Effector memory CD8-positive, alpha-beta T cell (primary cell): Measurements from ENCODE around the gene PRH2.

ENCODE experiments used
- ATAC-seq: fragments of 150-1000 bp; cut with Tn5 transposase; replicated peaks from 2 replicates; pipeline ENCODE4 v1.10.0; 2021; ENCODE audit warnings: mild to moderate bottlenecking, moderate library complexity
- DNase-seq, 3 experiments: peaks; one replicate each; pipeline ENCODE4 v3.0.0; 2021
- H3K27ac Mint-ChIP-seq, 2 donors: one replicate each; pipeline ENCODE4 v1.8.0; 2022; ENCODE audit warnings: mild to moderate bottlenecking in 2 of 2, mixed read lengths in 2 of 2, moderate library complexity in 2 of 2
- H3K27me3 Mint-ChIP-seq, 2 donors: one replicate each; pipeline ENCODE4 v1.8.0; 2022; ENCODE audit warnings: mixed read lengths in 2 of 2
- H3K36me3 Mint-ChIP-seq: one replicate; pipeline ENCODE4 v1.8.0; 2022; ENCODE audit warnings: mild to moderate bottlenecking, moderate library complexity, mixed read lengths; ENCODE audit not compliant: insufficient read depth
- H3K4me1 Mint-ChIP-seq, 2 donors: one replicate each; pipeline ENCODE4 v1.8.0; 2022; ENCODE audit warnings: low read depth in 2 of 2, mixed read lengths in 2 of 2
- H3K4me3 Mint-ChIP-seq, 2 donors: one replicate each; pipeline ENCODE4 v1.8.0; 2022; ENCODE audit warnings: mild to moderate bottlenecking in 2 of 2, mixed read lengths in 2 of 2, moderate library complexity in 2 of 2
- H3K9me3 Mint-ChIP-seq, 2 donors: one replicate each; pipeline ENCODE4 v1.8.0; 2022; ENCODE audit warnings: mixed read lengths in 2 of 2

Gene PRH2

GRCh38 chr12:10939163-10939562 lies 10.1 kb downstream of the PRH2 start, which contains the start of gene TAS2R14:
Gene TAS2R14, minus strand, starts transcription at chr12:10939263. Its CDS starts 56 bp downstream, at chr12:10939207.
- Mint-ChIP-seq H3K27me3 (no peaks in the 10 kb centered on the region), H3K4me3 (no peak within 1 kb of the TSS), H3K9me3 (no peaks in the 10 kb centered on the region), H3K4me1 (no peaks in the 10 kb centered on the region), H3K36me3 (no peaks in the 10 kb centered on the region), H3K27ac (no peak within 1 kb of the TSS)
- DNase-seq: no peak
- no peak for ATAC-seq

DNA sequence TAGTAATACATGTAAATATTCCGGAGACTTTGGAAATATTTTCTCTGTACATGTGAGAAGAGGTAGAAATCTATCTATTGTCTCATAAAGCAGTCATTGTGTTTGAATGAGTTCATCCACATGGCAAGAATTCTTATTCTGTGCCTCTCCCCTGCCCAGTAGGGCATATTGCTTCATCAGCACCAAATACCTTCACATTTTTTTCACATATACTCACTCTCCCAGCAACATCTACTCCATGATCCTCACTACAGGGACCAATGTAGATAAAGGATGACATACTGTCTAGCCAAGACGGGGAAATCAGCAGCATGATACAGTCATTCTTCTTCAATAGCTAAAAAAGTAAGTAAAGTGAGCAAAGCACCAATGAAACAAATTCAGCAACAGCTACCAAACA lies 11.4 kb downstream of the PRH2 start:
- H3K36me3 Mint-ChIP-seq: no peaks in the 10 kb centered on the region
- DNase-seq (no peak), ATAC-seq (no peak)
- H3K4me1 Mint-ChIP-seq: no peaks in the 10 kb centered on the region
- no peaks in the 10 kb centered on the region for H3K27me3 Mint-ChIP-seq
- H3K27ac Mint-ChIP-seq: no peak overlapping the region
- no peak overlapping the region for H3K4me3 Mint-ChIP-seq
- no peaks in the 10 kb centered on the region for H3K9me3 Mint-ChIP-seq

GRCh38 chr12:10941369-10941768 lies 12.3 kb downstream of the PRH2 start:
- ATAC-seq (no peak), DNase-seq (no peak)
- H3K36me3 Mint-ChIP-seq: no peaks in the 10 kb centered on the region
- H3K4me3 Mint-ChIP-seq: no peak overlapping the region
- H3K27me3 Mint-ChIP-seq: no peaks in the 10 kb centered on the region
- no peaks in the 10 kb centered on the region for H3K9me3 Mint-ChIP-seq
- no peaks in the 10 kb centered on the region for H3K4me1 Mint-ChIP-seq
- H3K27ac Mint-ChIP-seq: no peak overlapping the region

- no peaks in the 10 kb centered on the region for H3K9me3 Mint-ChIP-seq
- peak overlapping the region in 1 of 2 donors; percentile 36 for H3K27ac Mint-ChIP-seq
- no peak overlapping the region for H3K4me3 Mint-ChIP-seq
- H3K27me3 Mint-ChIP-seq: no peaks in the 10 kb centered on the region
- no peaks in the 10 kb centered on the region for H3K4me1 Mint-ChIP-seq
- DNase-seq: no peak
- no peaks in the 10 kb centered on the region for H3K36me3 Mint-ChIP-seq
- ATAC-seq: no peak
Observed at GRCh38 chr12:10941916-10942607, 13.0 kb downstream of the PRH2 start.

DNA sequence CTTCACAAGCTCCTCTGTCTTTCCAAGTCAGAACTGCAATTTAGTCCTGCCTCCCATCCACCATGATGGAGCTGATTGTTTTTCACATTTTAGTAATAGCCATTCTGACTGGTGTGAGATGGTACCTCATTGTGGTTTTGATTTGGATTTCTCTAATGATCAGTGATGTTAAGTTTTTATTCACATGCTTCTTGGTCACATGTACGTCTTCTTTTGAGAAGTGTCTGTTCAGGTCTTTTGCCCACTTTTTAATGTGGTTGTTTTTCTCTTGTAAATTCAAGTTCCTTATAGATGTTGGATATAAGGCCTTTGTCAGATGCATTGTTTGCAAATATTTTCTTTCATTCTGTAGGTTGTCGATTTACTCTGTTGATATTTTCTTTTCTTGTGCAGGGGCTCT lies 14.1 kb downstream of the PRH2 start:
- no peak overlapping the region for H3K4me3 Mint-ChIP-seq
- H3K9me3 Mint-ChIP-seq: no peaks in the 10 kb centered on the region
- H3K4me1 Mint-ChIP-seq: no peaks in the 10 kb centered on the region
- no peaks in the 10 kb centered on the region for H3K27me3 Mint-ChIP-seq
- no peak for ATAC-seq
- DNase-seq: no peak
- peak overlapping the region in 1 of 2 donors; percentile 26 for H3K27ac Mint-ChIP-seq
- H3K36me3 Mint-ChIP-seq: no peaks in the 10 kb centered on the region

DNA sequence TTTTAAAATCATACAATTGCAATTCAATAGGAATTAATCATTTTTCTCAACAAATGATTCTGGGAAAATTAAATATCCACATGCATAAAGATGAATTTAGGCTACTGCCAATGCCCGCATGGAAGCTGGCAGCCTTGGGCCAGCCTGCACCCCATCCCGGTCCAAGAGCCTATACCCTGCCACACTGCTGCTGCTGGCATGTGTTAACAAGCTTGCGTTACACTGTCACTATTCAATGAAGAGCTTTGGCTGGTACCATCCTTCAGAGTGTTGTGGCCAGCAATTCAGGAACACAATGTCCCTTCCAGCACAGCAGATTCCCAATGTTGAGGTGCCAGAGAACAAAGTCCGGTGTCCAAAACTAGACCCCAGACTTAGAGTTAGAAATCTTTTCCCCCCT lies 23.6 kb downstream of the PRH2 start:
- Mint-ChIP-seq H3K9me3 (peaks cover 0 to 2% of the 10 kb centered on the region in 2 donors), H3K4me3 (no peak overlapping the region), H3K27me3 (no peaks in the 10 kb centered on the region), H3K27ac (no peak overlapping the region), H3K36me3 (no peaks in the 10 kb centered on the region), H3K4me1 (peaks cover 21 to 30% of the 10 kb centered on the region in 2 donors)
- ATAC-seq (no peak), DNase-seq (no peak)

DNA sequence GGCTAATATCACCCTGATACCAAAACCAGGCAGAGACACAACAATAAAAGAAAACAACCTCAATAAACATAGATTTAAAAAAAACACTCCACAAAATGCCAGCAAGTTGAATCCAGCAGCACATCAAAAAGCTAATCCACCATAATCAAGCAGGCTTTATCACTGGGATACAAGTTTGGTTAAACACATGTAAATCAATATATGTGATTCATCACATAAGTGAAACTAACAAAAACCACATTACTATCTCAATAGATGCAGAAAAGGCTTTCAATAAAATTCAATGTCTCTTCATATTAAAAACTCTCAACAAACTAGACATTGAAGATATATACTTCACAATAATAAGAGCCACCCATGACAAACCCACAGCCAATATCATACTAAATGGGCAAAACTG lies 27.0 kb downstream of the PRH2 start:
- Mint-ChIP-seq H3K27ac (no peak overlapping the region), H3K36me3 (peaks cover 2% of the 10 kb centered on the region), H3K4me3 (no peak overlapping the region), H3K9me3 (peaks cover 0 to 2% of the 10 kb centered on the region in 2 donors), H3K27me3 (no peaks in the 10 kb centered on the region), H3K4me1 (peaks cover 36 to 42% of the 10 kb centered on the region in 2 donors)
- no peak for ATAC-seq
- no peak for DNase-seq

- Mint-ChIP-seq H3K27ac (peak overlapping the region in 1 of 2 donors; percentile 4), H3K4me3 (no peak overlapping the region), H3K9me3 (peaks cover 0 to 2% of the 10 kb centered on the region in 2 donors), H3K36me3 (peaks cover 2% of the 10 kb centered on the region), H3K27me3 (no peaks in the 10 kb centered on the region), H3K4me1 (peaks cover 38 to 50% of the 10 kb centered on the region in 2 donors)
- ATAC-seq (no peak), DNase-seq (no peak)
Observed at GRCh38 chr12:10957741-10958140, 28.7 kb downstream of the PRH2 start.

DNA sequence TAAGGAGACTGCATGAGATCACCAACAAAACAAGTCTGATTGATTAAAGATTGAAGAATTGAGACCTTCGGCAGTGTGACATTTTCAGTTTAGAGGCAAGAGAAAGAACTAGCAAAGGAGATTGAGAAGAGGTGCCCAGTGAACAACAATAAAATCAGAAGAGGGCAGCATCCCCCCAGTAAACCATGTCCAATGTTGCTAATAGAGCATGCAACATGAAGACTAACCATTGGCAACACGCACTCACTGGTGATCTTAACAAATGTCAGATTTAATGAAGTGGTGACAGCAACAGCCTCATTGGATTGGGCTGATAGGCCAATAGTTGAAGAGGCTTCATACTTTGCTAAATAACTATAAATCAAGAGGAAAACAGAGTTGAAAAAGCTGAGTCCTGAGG lies 30.8 kb downstream of the PRH2 start:
- peaks cover 26 to 33% of the 10 kb centered on the region in 2 donors for H3K4me1 Mint-ChIP-seq
- no peak for ATAC-seq

GRCh38 chr12:10960211-10960610 lies 31.2 kb downstream of the PRH2 start:
- Mint-ChIP-seq H3K9me3 (peaks cover 0 to 1% of the 10 kb centered on the region in 2 donors), H3K4me1 (peaks cover 24 to 32% of the 10 kb centered on the region in 2 donors), H3K36me3 (peaks cover 2% of the 10 kb centered on the region), H3K27me3 (no peaks in the 10 kb centered on the region), H3K27ac (no peak overlapping the region), H3K4me3 (no peak overlapping the region)
- DNase-seq (no peak), ATAC-seq (peak; percentile 82)

More for the DNA sequence above, 30.8 kb downstream of the PRH2 start:
- Mint-ChIP-seq H3K9me3 (peaks cover 0 to 2% of the 10 kb centered on the region in 2 donors), H3K36me3 (peaks cover 2% of the 10 kb centered on the region), H3K27me3 (no peaks in the 10 kb centered on the region), H3K27ac (no peak overlapping the region), H3K4me3 (no peak overlapping the region)
- no peak for DNase-seq

DNA sequence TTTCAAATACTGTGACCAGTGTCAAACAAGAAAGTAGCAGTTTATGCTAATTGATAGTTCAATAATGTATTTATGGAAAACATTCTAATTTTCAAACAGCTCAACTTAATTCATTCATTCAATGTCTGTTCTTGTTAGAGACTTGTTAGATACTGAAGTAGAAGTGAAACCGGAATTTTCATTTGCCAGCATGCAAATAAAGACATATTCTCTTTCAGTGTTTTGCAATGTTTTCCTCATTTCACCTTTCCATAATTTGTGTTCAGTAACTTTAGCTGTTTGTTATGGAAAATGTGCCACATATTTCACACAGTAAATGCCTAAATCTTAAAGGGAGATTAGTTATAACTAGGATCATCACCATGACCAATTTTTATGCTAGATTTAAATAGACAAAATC lies 36.4 kb downstream of the PRH2 start:
- H3K27me3 Mint-ChIP-seq: no peaks in the 10 kb centered on the region
- peaks cover 9 to 10% of the 10 kb centered on the region in 2 donors for H3K4me1 Mint-ChIP-seq
- no peak for DNase-seq
- no peak for ATAC-seq
- H3K36me3 Mint-ChIP-seq: peaks cover 2% of the 10 kb centered on the region
- no peak overlapping the region for H3K27ac Mint-ChIP-seq
- no peaks in the 10 kb centered on the region for H3K9me3 Mint-ChIP-seq
- H3K4me3 Mint-ChIP-seq: no peak overlapping the region

GRCh38 chr12:10966314-10966713 lies 37.3 kb downstream of the PRH2 start:
- peak overlapping the region in 1 of 2 donors; percentile 30 for H3K27ac Mint-ChIP-seq
- peaks cover 2 to 5% of the 10 kb centered on the region in 2 donors for H3K4me1 Mint-ChIP-seq
- no peaks in the 10 kb centered on the region for H3K27me3 Mint-ChIP-seq
- no peak overlapping the region for H3K4me3 Mint-ChIP-seq
- ATAC-seq (no peak), DNase-seq (no peak)
- H3K36me3 Mint-ChIP-seq: no peaks in the 10 kb centered on the region
- H3K9me3 Mint-ChIP-seq: no peaks in the 10 kb centered on the region

- no peak overlapping the region for H3K4me3 Mint-ChIP-seq
- H3K4me1 Mint-ChIP-seq: peaks cover 0 to 2% of the 10 kb centered on the region in 2 donors
- H3K36me3 Mint-ChIP-seq: no peaks in the 10 kb centered on the region
- DNase-seq (no peak), ATAC-seq (no peak)
- H3K27me3 Mint-ChIP-seq: no peaks in the 10 kb centered on the region
- H3K9me3 Mint-ChIP-seq: no peaks in the 10 kb centered on the region
- no peak overlapping the region for H3K27ac Mint-ChIP-seq
Observed at GRCh38 chr12:10967409-10967808, 38.4 kb downstream of the PRH2 start.

DNA sequence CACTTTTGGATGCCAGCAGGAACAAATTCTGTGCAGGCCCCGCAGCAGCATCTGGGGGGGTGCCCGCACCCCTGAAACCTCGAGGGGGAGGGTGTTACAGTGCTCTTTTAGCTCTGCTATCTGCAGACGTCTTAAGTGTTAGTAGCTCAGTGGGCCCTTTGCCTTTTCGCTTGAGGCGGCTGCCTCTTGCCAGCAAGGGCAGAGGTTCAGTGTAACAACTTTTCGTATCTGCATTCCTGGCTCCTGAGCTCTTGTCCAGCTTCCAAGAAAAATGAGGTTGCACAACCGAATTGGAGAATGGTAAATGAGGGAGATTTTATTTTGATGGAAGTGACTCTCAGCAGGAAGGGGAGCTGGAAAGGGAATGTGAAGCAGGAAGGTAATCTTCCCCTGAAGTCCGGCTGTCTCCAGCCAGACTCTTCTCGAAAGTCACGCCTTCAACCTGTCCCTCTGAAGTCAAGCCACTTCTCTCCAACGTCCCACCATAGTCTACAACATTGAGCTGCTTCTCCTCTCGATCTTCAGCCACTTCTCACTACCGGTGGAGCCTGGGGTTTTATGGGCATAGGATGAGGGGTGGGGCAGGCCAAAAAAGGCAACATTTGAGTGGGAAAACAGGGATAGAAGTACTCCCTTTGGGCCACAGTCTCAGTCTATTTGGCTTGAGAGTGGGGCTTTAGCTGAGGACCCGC lies 39.9 kb downstream of the PRH2 start:
- no peak for ATAC-seq
- H3K27me3 Mint-ChIP-seq: no peaks in the 10 kb centered on the region

More for the DNA sequence above, 39.9 kb downstream of the PRH2 start:
- no peak overlapping the region for H3K4me3 Mint-ChIP-seq
- no peaks in the 10 kb centered on the region for H3K36me3 Mint-ChIP-seq
- H3K27ac Mint-ChIP-seq: no peak overlapping the region
- no peaks in the 10 kb centered on the region for H3K9me3 Mint-ChIP-seq
- H3K4me1 Mint-ChIP-seq: peaks cover 0 to 2% of the 10 kb centered on the region in 2 donors
- no peak for DNase-seq
